Upper lobe of left lung (tissue), 4 donors: ENCODE measurements around the gene STN1.

Source experiments
- CTCF ChIP-seq, 6 experiments: fragments of 450-650 bp in 4 of 6; fragments of 200-600 bp in 2 of 6; sonication (generic) in 2 of 6; IDR thresholded peaks; one replicate each; pipeline ENCODE4 v1.5.1; 2016 to 2019; ENCODE audit warnings: antibody characterized with exemption in 6 of 6
- EP300 ChIP-seq, 4 donors: sonication (generic); formaldehyde crosslinking; IDR thresholded peaks; one replicate each; pipeline ENCODE4 v1.5.1; 2017; ENCODE audit warnings: antibody characterized with exemption in 4 of 4, control low read depth in 2 of 4
- POLR2A ChIP-seq, 4 donors: fragments of 450-650 bp; IDR thresholded peaks; one replicate each; pipeline ENCODE4 v1.5.1; 2016 to 2017; ENCODE audit warnings: antibody characterized with exemption in 4 of 4, mild to moderate bottlenecking in 2 of 4
- POLR2AphosphoS5 ChIP-seq, 2 donors: sonication (generic); formaldehyde crosslinking; IDR thresholded peaks; one replicate each; pipeline ENCODE4 v1.5.1; 2017; ENCODE audit warnings: antibody characterized with exemption in 2 of 2

- TF ChIP-seq POLR2A (IDR thresholded peaks at IDR 0.05) (no peak), CTCF (IDR thresholded peaks at IDR 0.05) (peak in 3 of 6 experiments; percentile 24 to 27 (median 26)), POLR2AphosphoS5 (IDR thresholded peaks at IDR 0.05) (no peak), EP300 (IDR thresholded peaks at IDR 0.05) (no peak)
These were observed 507 bp downstream of the STN1 start for GRCh38 chr10:103917302-103918052.
